Mesenchymal stem cell (in vitro differentiated cells and primary cell): Measurements from ENCODE around the gene CSGALNACT2.

ENCODE experiments used
- DNase-seq: peaks from one replicate; pipeline ENCODE4 v3.0.0-alpha.2; 2013
- H2AFZ ChIP-seq: one replicate; pipeline ENCODE4 v1.6.1; 2013; ENCODE audit warnings: low read depth, mild to moderate bottlenecking, control low read depth, inconsistent platforms, low read length, moderate library complexity
- H2AK5ac ChIP-seq: 2 replicates; pipeline ENCODE4 v1.6.1; 2013; ENCODE audit warnings: low read length, moderate library complexity, mild to moderate bottlenecking, inconsistent platforms; ENCODE audit not compliant: severe bottlenecking
- H2BK120ac ChIP-seq: one replicate; pipeline ENCODE4 v1.6.1; 2013; ENCODE audit warnings: low read depth, mild to moderate bottlenecking, inconsistent platforms, low read length, moderate library complexity
- H2BK12ac ChIP-seq, 2 experiments: one replicate each; pipeline ENCODE4 v1.6.1; 2013; ENCODE audit warnings: inconsistent platforms in 2 of 2, low read length in 2 of 2, mild to moderate bottlenecking in 2 of 2, moderate library complexity in 2 of 2, control low read depth in 1 of 2
- H2BK15ac ChIP-seq: one replicate; pipeline ENCODE4 v1.6.1; 2013; ENCODE audit warnings: mild to moderate bottlenecking, low read depth, inconsistent platforms; ENCODE audit not compliant: poor library complexity, severe bottlenecking
- H2BK5ac ChIP-seq: 2 replicates; pipeline ENCODE4 v1.6.1; 2013; ENCODE audit warnings: low read depth, mild to moderate bottlenecking, low read length, control low read depth, inconsistent platforms; ENCODE audit not compliant: poor library complexity, severe bottlenecking
- H3K14ac ChIP-seq, 2 experiments: one replicate each; pipeline ENCODE4 v1.6.1; 2013; ENCODE audit warnings: inconsistent platforms in 2 of 2, low read length in 2 of 2, control low read depth in 1 of 2, mild to moderate bottlenecking in 1 of 2, moderate library complexity in 1 of 2
- H3K18ac ChIP-seq, 2 experiments: one replicate each; pipeline ENCODE4 v1.6.1; 2013; ENCODE audit warnings: inconsistent platforms in 2 of 2, low read length in 2 of 2, control low read depth in 1 of 2, low read depth in 1 of 2, mild to moderate bottlenecking in 1 of 2
- H3K23ac ChIP-seq, 2 experiments: one replicate each; pipeline ENCODE4 v1.6.1; 2013; ENCODE audit warnings: inconsistent platforms in 2 of 2, low read length in 2 of 2, mild to moderate bottlenecking in 2 of 2, moderate library complexity in 2 of 2, control low read depth in 1 of 2
- H3K27ac ChIP-seq: 2 replicates; pipeline ENCODE4 v1.5.1; 2013; ENCODE audit warnings: mild to moderate bottlenecking, moderate library complexity, low read length, control low read depth, inconsistent platforms; ENCODE audit not compliant: poor library complexity, severe bottlenecking
- H3K27me3 ChIP-seq, 2 experiments: 2 replicates each; pipeline versions ENCODE4 v1.6.1 to v1.7.0; 2013; ENCODE audit warnings: low read length in 2 of 2, mild to moderate bottlenecking in 2 of 2, moderate library complexity in 2 of 2, control low read depth in 1 of 2, inconsistent platforms in 1 of 2; ENCODE audit not compliant: control insufficient read depth in 1 of 2, insufficient read depth in 1 of 2
- H3K36me3 ChIP-seq, 2 experiments: 2 replicates each; pipeline versions ENCODE4 v1.6.1 to v1.7.0; 2013; ENCODE audit warnings: low read length in 2 of 2, control low read depth in 1 of 2, inconsistent platforms in 1 of 2, low read depth in 1 of 2, mild to moderate bottlenecking in 1 of 2; ENCODE audit not compliant: insufficient read depth in 2 of 2, control insufficient read depth in 1 of 2
- H3K4ac ChIP-seq, 2 experiments: one replicate each; pipeline ENCODE4 v1.6.1; 2013; ENCODE audit warnings: inconsistent platforms in 2 of 2, low read length in 2 of 2, mild to moderate bottlenecking in 2 of 2, moderate library complexity in 2 of 2, control low read depth in 1 of 2, low read depth in 1 of 2
- H3K4me1 ChIP-seq: 2 replicates; pipeline ENCODE4 v1.6.1; 2013; ENCODE audit warnings: low read depth, low read length, control low read depth; ENCODE audit not compliant: control insufficient read depth, insufficient read depth
- H3K4me2 ChIP-seq: 2 replicates; pipeline ENCODE4 v1.6.1; 2013; ENCODE audit warnings: low read length, mild to moderate bottlenecking, inconsistent platforms; ENCODE audit not compliant: poor library complexity, severe bottlenecking
- H3K4me3 ChIP-seq, 2 experiments: 2 replicates each; pipeline versions ENCODE4 v1.5.1 to v1.7.0; 2013; ENCODE audit warnings: low read length in 2 of 2, mild to moderate bottlenecking in 2 of 2, control low read depth in 1 of 2, low read depth in 1 of 2; ENCODE audit not compliant: insufficient read depth in 1 of 2
- H3K79me1 ChIP-seq: replicated peaks from 2 replicates; pipeline ENCODE4 v1.6.1; 2013; ENCODE audit warnings: mild to moderate bottlenecking, control low read depth, low read length, inconsistent platforms; ENCODE audit not compliant: poor library complexity, severe bottlenecking
- H3K9ac ChIP-seq: 2 replicates; pipeline ENCODE4 v1.7.0; 2013; ENCODE audit warnings: mild to moderate bottlenecking, low read length, moderate library complexity
- H3K9me3 ChIP-seq: 2 replicates; pipeline ENCODE4 v1.7.0; 2013; ENCODE audit warnings: mild to moderate bottlenecking, low read length; ENCODE audit not compliant: control insufficient read depth
- H4K8ac ChIP-seq: one replicate; pipeline ENCODE4 v1.6.1; 2013; ENCODE audit warnings: inconsistent platforms, mild to moderate bottlenecking, low read length, moderate library complexity
- H4K91ac ChIP-seq: one replicate; pipeline ENCODE4 v1.6.1; 2013; ENCODE audit warnings: mild to moderate bottlenecking, low read length, inconsistent platforms
- WGBS: methylation state at CpG from one replicate; pipeline ENCODE4 v1.1.7; 2013; ENCODE audit warnings: mixed read lengths; 5-methylcytosine and 5-hydroxymethylcytosine counted together

Gene CSGALNACT2

GRCh38 chr10:43227911-43228782 is 89.9 kb downstream of the CSGALNACT2 start:
- H3K4me3 ChIP-seq: no peak overlapping the region

GRCh38 chr10:43228783-43229207 is 90.5 kb downstream of the CSGALNACT2 start:
- H3K4ac ChIP-seq: no peak overlapping the region
- no peak overlapping the region for H4K91ac ChIP-seq
- no peak overlapping the region for H3K27ac ChIP-seq
- H3K79me1 ChIP-seq: no peaks in the 10 kb centered on the region
- no peak overlapping the region for H2BK5ac ChIP-seq
- H2AFZ ChIP-seq: no peak overlapping the region
- H3K36me3 ChIP-seq: no peaks in the 10 kb centered on the region
- no peak overlapping the region for H2AK5ac ChIP-seq
- peak overlapping the region in 1 of 2 experiments; percentile 36 for H3K4me3 ChIP-seq
- H3K18ac ChIP-seq: no peak overlapping the region
- H3K9ac ChIP-seq: no peak overlapping the region
- H3K27me3 ChIP-seq: peaks cover 71 to 75% of the 10 kb centered on the region in 2 experiments
- H3K4me1 ChIP-seq: peaks cover 17% of the 10 kb centered on the region
- H2BK120ac ChIP-seq: no peak overlapping the region
- no peak for DNase-seq
- 1% methylated on average over 23 of the region's 23 CpGs for whole genome bisulfite sequencing
- peak overlapping the region; percentile 50 for H3K4me2 ChIP-seq
- no peak overlapping the region for H3K14ac ChIP-seq
- H4K8ac ChIP-seq: no peak overlapping the region
- H3K9me3 ChIP-seq: no peaks in the 10 kb centered on the region
- no peak overlapping the region for H2BK15ac ChIP-seq
- no peak overlapping the region for H2BK12ac ChIP-seq
- H3K23ac ChIP-seq: no peak overlapping the region

More at GRCh38 chr10:43227911-43228782, 89.9 kb downstream of the CSGALNACT2 start:
- no peak overlapping the region for H2AFZ ChIP-seq
- no peak overlapping the region for H3K27ac ChIP-seq
- H3K4ac ChIP-seq: no peak overlapping the region
- no peak overlapping the region for H2BK12ac ChIP-seq
- peaks cover 17% of the 10 kb centered on the region for H3K4me1 ChIP-seq
- no peak overlapping the region for H2BK15ac ChIP-seq
- 70% methylated on average over 13 of the region's 14 CpGs for WGBS
- no peak overlapping the region for H2BK5ac ChIP-seq
- H2AK5ac ChIP-seq: no peak overlapping the region
- no peak overlapping the region for H3K18ac ChIP-seq
- H3K14ac ChIP-seq: no peak overlapping the region
- no peak overlapping the region for H3K4me2 ChIP-seq
- no peak overlapping the region for H4K91ac ChIP-seq
- H3K23ac ChIP-seq: no peak overlapping the region
- H3K36me3 ChIP-seq: no peaks in the 10 kb centered on the region
- no peak overlapping the region for H4K8ac ChIP-seq
- no peak overlapping the region for H3K9ac ChIP-seq
- no peaks in the 10 kb centered on the region for H3K79me1 ChIP-seq
- DNase-seq: no peak
- H3K9me3 ChIP-seq: no peaks in the 10 kb centered on the region
- H3K27me3 ChIP-seq: peaks cover 70% of the 10 kb centered on the region in 2 experiments
- no peak overlapping the region for H2BK120ac ChIP-seq

GRCh38 chr10:43229208-43230061 is 91.2 kb downstream of the CSGALNACT2 start:
- Histone ChIP-seq H2AFZ (no peak overlapping the region), H2BK15ac (no peak overlapping the region), H3K27ac (no peak overlapping the region), H3K9me3 (no peaks in the 10 kb centered on the region), H3K79me1 (no peaks in the 10 kb centered on the region), H3K23ac (no peak overlapping the region), H3K4me2 (peak overlapping the region; percentile 50), H2BK5ac (no peak overlapping the region), H3K18ac (no peak overlapping the region), H2AK5ac (no peak overlapping the region), H3K9ac (no peak overlapping the region), H2BK12ac (no peak overlapping the region), H2BK120ac (no peak overlapping the region), H3K4ac (no peak overlapping the region), H3K4me1 (peaks cover 17% of the 10 kb centered on the region), H3K27me3 (peaks cover 77 to 82% of the 10 kb centered on the region in 2 experiments), H4K8ac (no peak overlapping the region), H3K4me3 (peak overlapping the region in 1 of 2 experiments; percentile 36), H3K36me3 (no peaks in the 10 kb centered on the region), H4K91ac (no peak overlapping the region), H3K14ac (no peak overlapping the region)
- WGBS: 1% methylated on average over 97 of the region's 99 CpGs
- no peak for DNase-seq
